Esophagus muscularis mucosa (tissue), 3 donors: ENCODE data around the gene TIMM10.

Source experiments
- EP300 ChIP-seq: sonication (generic); formaldehyde crosslinking; IDR thresholded peaks from one replicate; pipeline ENCODE4 v1.6.1; 2017; ENCODE audit warnings: antibody characterized with exemption
- POLR2A ChIP-seq: fragments of 450-650 bp; IDR thresholded peaks from one replicate; pipeline ENCODE4 v1.6.1; 2017; ENCODE audit warnings: antibody characterized with exemption, moderate library complexity, mild to moderate bottlenecking, low read depth
- POLR2AphosphoS5 ChIP-seq, 2 donors: sonication (generic); formaldehyde crosslinking; IDR thresholded peaks; one replicate each; pipeline ENCODE4 v1.6.1; 2017; ENCODE audit warnings: antibody characterized with exemption in 2 of 2

GRCh38 chr11:57539342-57539741, 8.8 kb upstream of the TIMM10 start:
- no peak for TF ChIP-seq POLR2AphosphoS5 (IDR thresholded peaks at IDR 0.05)
- TF ChIP-seq EP300 = no peak
- no peak for TF ChIP-seq POLR2A
